ENCODE data around the gene RPS6KA4.

RPS6KA4 gene

GRCh38 chr11:64330888-64331287 lies 28.1 kb upstream of the RPS6KA4 start:
- DNase-seq (ENCODE audit: low read depth) = no peak
- H3K4me3 ChIP-seq (replicated peaks; ENCODE audit: low read depth, low read length) = no peak overlapping the region
- TF ChIP-seq CTCF (IDR thresholded peaks at IDR 0.05; ENCODE audit: low read length, missing control alignments) = no peak

GRCh38 chr11:64331569-64332371 lies 27.2 kb upstream of the RPS6KA4 start:
- DNase-seq (ENCODE audit: low read depth) = peak; percentile 85
- TF ChIP-seq CTCF (IDR thresholded peaks at IDR 0.05; ENCODE audit: low read length, missing control alignments) = peak; percentile 77
- no peak overlapping the region for H3K4me3 ChIP-seq (replicated peaks; ENCODE audit: low read depth, low read length)

GRCh38 chr11:64333556-64333955 lies 25.4 kb upstream of the RPS6KA4 start:
- TF ChIP-seq CTCF (IDR thresholded peaks at IDR 0.05; ENCODE audit: low read length, missing control alignments) = no peak

GRCh38 chr11:64334764-64335735 lies 23.9 kb upstream of the RPS6KA4 start:
- no peak for TF ChIP-seq CTCF (IDR thresholded peaks at IDR 0.05; ENCODE audit: low read length, missing control alignments)
- peak; percentile 81 for DNase-seq (ENCODE audit: low read depth)
- no peak overlapping the region for H3K4me3 ChIP-seq (replicated peaks; ENCODE audit: low read depth, low read length)

More at GRCh38 chr11:64333556-64333955, 25.4 kb upstream of the RPS6KA4 start:
- H3K4me3 ChIP-seq (replicated peaks; ENCODE audit: low read depth, low read length) = no peak overlapping the region
- no peak for DNase-seq (ENCODE audit: low read depth)

GRCh38 chr11:64337538-64338249 lies 21.3 kb upstream of the RPS6KA4 start:
- H3K4me3 ChIP-seq (replicated peaks; ENCODE audit: low read depth, low read length) = no peak overlapping the region
- TF ChIP-seq CTCF (IDR thresholded peaks at IDR 0.05; ENCODE audit: low read length, missing control alignments) = no peak
- DNase-seq (ENCODE audit: low read depth) = peak; percentile 22

- no peak for DNase-seq (ENCODE audit: low read depth)
- no peak for TF ChIP-seq CTCF (IDR thresholded peaks at IDR 0.05; ENCODE audit: low read length, missing control alignments)
Observed at GRCh38 chr11:64338716-64339115, 20.2 kb upstream of the RPS6KA4 start.

More at GRCh38 chr11:64338716-64339115, 20.2 kb upstream of the RPS6KA4 start:
- no peak overlapping the region for H3K4me3 ChIP-seq (replicated peaks; ENCODE audit: low read depth, low read length)

All from fibroblast of pulmonary artery (primary cell).